ENCODE data around the gene PTK6. TPM values are rescaled to one million over a fixed set of nuclear protein-coding genes. Genes with fewer than 3 reads are reported as not detected.

Gene PTK6
- total RNA-seq, 3 donors from 2014 or later (not counting 1 experiment from before 2014, with no cell fraction given): 0.16 to 0.48 TPM; not detected in 1

- ATAC-seq: no peak
Measured at GRCh38 chr20:63541371-63541770, 4.2 kb upstream of the PTK6 start.

GRCh38 chr20:63540417-63541186 lies 3.4 kb upstream of the PTK6 start:
- no peaks in the 10 kb centered on the region for H3K36me3 ChIP-seq (ENCODE audit: control insufficient read depth, insufficient read depth, low read length)
- H3K9me3 ChIP-seq (ENCODE audit: control insufficient read depth, insufficient read depth, low read length): no peaks in the 10 kb centered on the region
- no peak for TF ChIP-seq CTCF (IDR thresholded peaks at IDR 0.05)
- peaks cover 38% of the 10 kb centered on the region for H3K4me1 ChIP-seq (ENCODE audit: control insufficient read depth, insufficient read depth, low read length)
- H3K27me3 ChIP-seq (ENCODE audit: control insufficient read depth, insufficient read depth, low read length): no peaks in the 10 kb centered on the region
- Mint-ChIP-seq H3K4me1 (peaks cover 0 to 20% of the 10 kb centered on the region in 2 donors), H3K27ac (no peak overlapping the region), H3K36me3 (no peaks in the 10 kb centered on the region), H3K9me3 (no peaks in the 10 kb centered on the region), H3K4me3 (no peak overlapping the region), H3K27me3 (ENCODE audit: low read depth in 2 of 2) (peaks cover 0 to 2% of the 10 kb centered on the region in 2 donors)
- no peak overlapping the region for H3K4me3 ChIP-seq (ENCODE audit: low read length)
- no peak for ATAC-seq
- H3K27ac ChIP-seq (ENCODE audit: low read length): no peak overlapping the region
- DNase-seq: no peak
- intact Hi-C loops (cut with micrococcal nuclease): no loop called here
- 84% methylated on average over 49 of the region's 49 CpGs for WGBS (ENCODE audit: insufficient coverage)

More at GRCh38 chr20:63541371-63541770, 4.2 kb upstream of the PTK6 start:
- H3K9me3 Mint-ChIP-seq: no peaks in the 10 kb centered on the region
- peaks cover 0 to 19% of the 10 kb centered on the region in 2 donors for H3K4me1 Mint-ChIP-seq
- H3K4me3 Mint-ChIP-seq: no peak overlapping the region
- no peak for TF ChIP-seq CTCF (IDR thresholded peaks at IDR 0.05)
- Histone ChIP-seq H3K36me3 (ENCODE audit: control insufficient read depth, insufficient read depth, low read length) (no peaks in the 10 kb centered on the region), H3K27ac (ENCODE audit: low read length) (no peak overlapping the region), H3K4me3 (ENCODE audit: low read length) (no peak overlapping the region), H3K27me3 (ENCODE audit: control insufficient read depth, insufficient read depth, low read length) (no peaks in the 10 kb centered on the region), H3K4me1 (ENCODE audit: control insufficient read depth, insufficient read depth, low read length) (peaks cover 41% of the 10 kb centered on the region), H3K9me3 (ENCODE audit: control insufficient read depth, insufficient read depth, low read length) (no peaks in the 10 kb centered on the region)
- 97% methylated on average over 28 of the region's 28 CpGs for WGBS (ENCODE audit: insufficient coverage)
- no peak for DNase-seq
- intact Hi-C loops (cut with micrococcal nuclease): no loop called here
- no peak overlapping the region for H3K27ac Mint-ChIP-seq
- no peaks in the 10 kb centered on the region for H3K36me3 Mint-ChIP-seq
- H3K27me3 Mint-ChIP-seq (ENCODE audit: low read depth in 2 of 2): peaks cover 0 to 2% of the 10 kb centered on the region in 2 donors

GRCh38 chr20:63539441-63540370 lies 2.5 kb upstream of the PTK6 start:
- Mint-ChIP-seq H3K27ac (no peak overlapping the region), H3K4me3 (no peak overlapping the region), H3K27me3 (ENCODE audit: low read depth in 2 of 2) (no peaks in the 10 kb centered on the region), H3K36me3 (no peaks in the 10 kb centered on the region), H3K9me3 (no peaks in the 10 kb centered on the region), H3K4me1 (peaks cover 0 to 20% of the 10 kb centered on the region in 2 donors)
- no peak overlapping the region for H3K27ac ChIP-seq (ENCODE audit: low read length)
- H3K27me3 ChIP-seq (ENCODE audit: control insufficient read depth, insufficient read depth, low read length): no peaks in the 10 kb centered on the region
- 94% methylated on average over 29 of the region's 29 CpGs for WGBS (ENCODE audit: insufficient coverage)
- H3K9me3 ChIP-seq (ENCODE audit: control insufficient read depth, insufficient read depth, low read length): no peaks in the 10 kb centered on the region
- H3K4me3 ChIP-seq (ENCODE audit: low read length): no peak overlapping the region
- no peak for TF ChIP-seq CTCF (IDR thresholded peaks at IDR 0.05)
- no peaks in the 10 kb centered on the region for H3K36me3 ChIP-seq (ENCODE audit: control insufficient read depth, insufficient read depth, low read length)
- DNase-seq (no peak), ATAC-seq (no peak)
- intact Hi-C loops (cut with micrococcal nuclease): loop anchor here (2.0 to 5.0 kb wide), 5 partner anchors 118 to 581 kb away; partner anchors contain the start of genes RTEL1, SAMD10 and TPD52L2
- peaks cover 35% of the 10 kb centered on the region for H3K4me1 ChIP-seq (ENCODE audit: control insufficient read depth, insufficient read depth, low read length)
